ENCODE results near the gene LTBP3.

DNA sequence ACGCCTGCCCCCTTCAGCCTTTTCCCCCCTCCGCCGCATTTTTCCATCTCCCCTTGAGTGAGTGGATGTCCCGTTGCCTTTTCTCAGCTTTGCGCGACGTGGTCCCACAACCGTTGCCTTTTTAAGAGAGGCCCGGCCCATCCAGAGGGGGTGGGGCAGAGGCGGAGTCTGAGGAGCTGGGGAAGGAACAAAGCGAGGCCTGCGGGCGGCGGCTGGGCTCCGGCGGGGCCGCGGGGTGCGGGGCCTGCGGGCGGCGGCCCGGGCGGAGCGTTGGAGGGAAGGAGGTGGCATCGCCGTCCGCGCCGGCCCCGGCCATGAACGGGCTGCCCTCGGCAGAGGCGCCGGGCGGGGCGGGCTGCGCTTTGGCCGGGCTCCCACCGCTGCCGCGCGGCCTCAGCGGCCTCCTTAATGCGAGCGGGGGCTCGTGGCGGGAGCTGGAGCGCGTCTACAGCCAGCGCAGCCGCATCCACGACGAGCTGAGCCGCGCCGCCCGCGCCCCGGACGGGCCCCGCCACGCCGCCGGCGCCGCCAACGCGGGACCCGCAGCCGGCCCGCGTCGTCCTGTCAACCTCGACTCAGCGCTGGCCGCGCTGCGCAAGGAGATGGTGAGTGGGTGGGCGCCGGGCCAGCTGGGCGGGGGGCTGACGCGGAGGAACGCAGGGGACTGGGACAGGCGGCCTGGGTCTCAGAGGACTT lies 14.3 kb upstream of the LTBP3 start, which contains the start of gene FAM89B:
- no peak for TF ChIP-seq RCOR1 (IDR thresholded peaks at IDR 0.05; ENCODE audit: insufficient replicate concordance, low read length)
- TF ChIP-seq, protein P1, sequence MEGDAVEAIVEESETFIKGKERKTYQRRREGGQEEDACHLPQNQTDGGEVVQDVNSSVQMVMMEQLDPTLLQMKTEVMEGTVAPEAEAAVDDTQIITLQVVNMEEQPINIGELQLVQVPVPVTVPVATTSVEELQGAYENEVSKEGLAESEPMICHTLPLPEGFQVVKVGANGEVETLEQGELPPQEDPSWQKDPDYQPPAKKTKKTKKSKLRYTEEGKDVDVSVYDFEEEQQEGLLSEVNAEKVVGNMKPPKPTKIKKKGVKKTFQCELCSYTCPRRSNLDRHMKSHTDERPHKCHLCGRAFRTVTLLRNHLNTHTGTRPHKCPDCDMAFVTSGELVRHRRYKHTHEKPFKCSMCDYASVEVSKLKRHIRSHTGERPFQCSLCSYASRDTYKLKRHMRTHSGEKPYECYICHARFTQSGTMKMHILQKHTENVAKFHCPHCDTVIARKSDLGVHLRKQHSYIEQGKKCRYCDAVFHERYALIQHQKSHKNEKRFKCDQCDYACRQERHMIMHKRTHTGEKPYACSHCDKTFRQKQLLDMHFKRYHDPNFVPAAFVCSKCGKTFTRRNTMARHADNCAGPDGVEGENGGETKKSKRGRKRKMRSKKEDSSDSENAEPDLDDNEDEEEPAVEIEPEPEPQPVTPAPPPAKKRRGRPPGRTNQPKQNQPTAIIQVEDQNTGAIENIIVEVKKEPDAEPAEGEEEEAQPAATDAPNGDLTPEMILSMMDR (conservative IDR thresholded peaks at IDR 0.05; ENCODE audit: low read depth, low read length), result no peak

All from IMR-90 (cell line).